GM23248 (cell line): Measurements from ENCODE around the gene MYT1.

Experiments
- EZH2 ChIP-seq: fragments of 200-600 bp; sonication (generic); IDR thresholded peaks from 2 replicates; pipeline ENCODE4 v1.6.1; 2018; ENCODE audit warnings: antibody characterized with exemption, mild to moderate bottlenecking; ENCODE audit not compliant: insufficient read depth, poor library complexity, severe bottlenecking
- EZH2phosphoT487 ChIP-seq: fragments of 200-600 bp; sonication (generic); IDR thresholded peaks from 2 replicates; pipeline ENCODE4 v1.6.1; 2018; ENCODE audit warnings: antibody characterized with exemption, moderate library complexity, mild to moderate bottlenecking, low read depth; ENCODE audit not compliant: insufficient read depth

GRCh38 chr20:64180673-64181072 lies 16.4 kb downstream of the MYT1 start:
- TF ChIP-seq EZH2 (no peak), EZH2phosphoT487 (no peak)
